DMS 273 treated with DMSO at 0.1 percent for 48 hours (cell line): Measurements from ENCODE around the gene SCTR.

Source experiments
- DNase-seq: peaks from one replicate; lab custom pipeline; 2025; lab: John Stamatoyannopoulos, UW

Gene SCTR

DNA sequence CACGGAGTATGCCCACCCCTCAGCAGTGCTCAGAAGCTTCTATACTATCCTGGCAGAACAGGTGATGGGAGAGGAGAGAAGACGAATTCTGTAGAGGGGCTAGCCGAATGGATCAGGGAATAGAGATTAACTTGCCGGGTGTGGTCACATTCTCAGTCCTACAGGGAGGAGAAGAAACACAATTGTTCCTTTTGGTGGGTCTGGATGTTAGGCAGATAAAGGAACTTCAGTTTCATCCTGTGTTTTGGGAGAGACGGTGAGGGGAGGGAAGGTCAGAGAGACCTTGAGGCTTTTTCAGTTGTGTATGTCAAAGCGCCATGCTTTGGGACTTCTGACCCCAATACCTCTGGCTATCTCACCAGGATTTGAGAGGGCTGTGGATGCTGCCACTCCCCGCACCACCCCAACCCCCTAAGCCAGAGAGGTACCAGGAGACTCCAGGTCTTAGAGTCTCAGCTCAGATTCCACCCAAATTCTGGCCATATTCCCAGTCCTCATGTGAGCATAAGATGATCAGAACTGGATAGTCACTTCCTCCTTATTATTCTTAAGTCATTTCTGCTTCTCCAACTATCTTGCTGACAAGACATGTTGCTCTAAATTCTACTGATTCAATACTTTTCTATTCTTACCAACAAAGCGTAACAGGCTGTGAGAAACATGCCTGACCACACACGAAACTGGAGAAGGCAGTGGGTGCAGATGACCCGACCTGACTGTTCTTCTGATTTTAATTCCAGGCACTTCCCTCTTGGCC, 94.9 kb downstream of the SCTR start:
- no peak for DNase-seq

DNA sequence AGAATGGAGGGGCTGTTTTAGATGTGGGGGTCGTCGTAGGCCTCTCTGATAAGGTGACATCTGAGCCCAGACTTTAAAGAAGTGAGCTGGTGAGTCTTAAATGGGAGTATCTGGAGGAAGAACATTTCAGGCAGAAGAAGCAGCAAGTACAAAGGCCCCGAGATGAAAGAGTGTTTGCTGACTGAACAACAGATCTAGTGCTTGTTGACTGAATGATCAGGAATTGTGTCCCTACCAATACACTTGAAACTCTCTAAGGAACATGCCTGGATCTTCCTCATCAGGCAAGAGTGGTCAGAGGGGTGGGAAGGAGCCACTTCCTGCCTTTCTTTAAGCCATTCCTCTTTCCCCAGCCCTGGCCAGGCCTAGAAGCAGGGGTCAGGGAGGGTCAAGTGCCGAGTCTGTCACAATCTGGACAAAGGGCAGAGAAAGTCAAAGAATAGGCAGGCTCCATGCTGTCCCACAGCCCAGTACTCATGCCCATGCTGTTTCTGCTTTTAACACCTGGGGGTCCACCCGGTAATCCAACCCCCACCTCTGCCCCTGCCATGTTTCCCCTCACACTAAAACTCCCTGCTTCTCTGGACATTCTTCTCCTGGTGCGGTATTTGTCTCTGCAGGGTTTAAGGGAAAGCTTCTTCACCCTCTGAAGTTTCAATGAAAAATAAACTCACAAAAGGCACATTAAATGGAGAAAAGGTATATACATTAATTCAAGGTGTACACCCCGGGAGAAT, 95.6 kb downstream of the SCTR start:
- DNase-seq = no peak

DNA sequence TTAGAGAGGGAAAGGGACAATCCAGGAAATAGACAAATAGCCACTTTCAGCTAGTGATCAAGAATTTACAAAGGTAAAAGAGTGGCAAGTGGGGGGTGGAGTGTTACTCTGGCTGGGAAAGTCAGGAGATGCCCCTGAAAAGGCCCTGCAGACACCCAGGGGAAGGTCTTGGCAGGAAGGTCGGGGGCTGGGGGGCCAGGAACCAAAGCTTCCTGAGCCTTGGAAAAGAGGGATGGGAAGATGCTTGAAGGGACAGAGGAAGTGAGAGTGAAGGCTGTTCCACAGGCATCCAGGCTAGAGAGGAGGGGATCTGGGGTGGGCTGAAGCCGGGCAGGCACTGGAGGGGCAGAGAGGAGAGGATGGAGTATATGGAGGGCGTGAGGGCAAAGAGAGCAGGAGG, 96.5 kb downstream of the SCTR start:
- no peak for DNase-seq

DNA sequence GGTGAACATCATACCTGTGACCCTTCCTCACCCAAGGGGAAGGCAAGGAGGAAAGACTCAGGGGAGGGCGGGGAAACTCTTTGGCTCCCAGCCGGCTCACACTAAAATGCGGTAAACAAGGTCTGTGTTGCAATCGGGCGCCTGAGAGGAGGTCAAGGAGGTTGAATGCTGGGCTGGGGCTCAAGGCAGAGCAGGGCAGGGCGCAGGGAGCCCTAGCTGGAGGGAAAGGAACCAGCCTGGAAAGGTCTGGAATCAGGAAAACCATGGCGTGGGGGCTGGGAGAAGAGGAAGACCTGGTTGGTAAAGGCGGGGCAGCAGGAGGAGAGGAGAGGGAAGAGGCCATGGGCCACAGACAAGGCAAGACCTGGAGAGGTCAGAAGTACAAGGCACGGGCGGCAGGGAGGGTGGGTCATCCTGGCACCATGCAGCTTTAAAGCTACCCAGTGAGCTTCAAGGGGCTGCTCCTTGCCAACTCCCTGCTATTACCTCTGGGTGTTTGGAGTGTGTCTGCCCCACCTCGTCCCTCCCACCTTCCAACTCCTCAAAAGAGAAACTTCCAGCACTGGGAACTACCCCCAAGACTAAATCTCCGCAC, 97.4 kb downstream of the SCTR start:
- DNase-seq = no peak

DNA sequence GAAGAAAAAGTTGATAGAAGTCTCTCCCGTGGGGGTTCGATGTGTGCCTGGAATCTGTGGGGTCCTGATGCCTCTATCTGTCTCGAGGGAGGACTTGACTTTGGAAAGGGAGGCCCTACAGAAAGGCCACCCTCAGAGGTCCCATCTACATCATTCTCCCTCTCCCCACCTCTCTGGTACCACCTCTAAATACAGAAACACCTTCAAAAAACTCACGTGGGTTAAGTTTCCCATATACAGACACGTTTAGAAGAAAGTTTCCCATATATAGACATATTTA, 97.9 kb downstream of the SCTR start:
- DNase-seq = no peak

DNA sequence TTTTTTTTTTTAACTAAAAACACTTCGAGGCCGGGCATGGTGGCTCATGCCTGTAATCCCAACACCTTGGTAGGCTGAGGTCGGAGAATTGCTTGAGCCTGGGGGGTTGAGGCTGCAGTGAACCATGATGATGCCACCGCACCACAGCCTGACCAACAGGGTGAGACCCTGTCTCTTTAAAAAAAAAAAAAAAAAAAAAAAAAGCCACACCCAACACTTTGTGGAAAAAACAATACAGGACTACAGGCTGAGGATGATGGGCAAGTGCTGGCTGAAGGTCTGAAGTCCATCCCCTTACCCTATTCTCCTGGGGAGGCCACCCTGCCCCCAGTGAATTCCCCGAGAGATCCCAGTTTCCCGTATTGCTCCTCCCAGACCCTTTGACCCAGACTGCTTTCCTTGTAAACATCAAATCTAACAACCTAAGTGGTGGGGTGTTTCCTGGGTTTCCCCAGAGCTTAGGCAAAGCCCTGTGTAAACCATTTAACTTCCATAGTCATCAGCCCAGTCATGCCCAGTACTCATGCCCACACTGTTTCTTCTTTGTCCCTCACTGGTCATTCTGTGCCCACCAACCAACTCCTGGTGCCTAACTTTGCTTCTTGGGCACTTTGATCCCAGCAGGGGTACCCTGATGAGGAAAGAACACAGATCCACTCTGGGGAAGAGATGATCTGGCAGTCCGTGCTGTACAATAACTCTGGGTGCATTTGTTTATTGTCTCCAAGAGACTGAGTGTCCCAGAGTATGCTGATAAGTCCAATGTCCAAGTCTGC, 98.5 kb downstream of the SCTR start:
- no peak for DNase-seq

DNA sequence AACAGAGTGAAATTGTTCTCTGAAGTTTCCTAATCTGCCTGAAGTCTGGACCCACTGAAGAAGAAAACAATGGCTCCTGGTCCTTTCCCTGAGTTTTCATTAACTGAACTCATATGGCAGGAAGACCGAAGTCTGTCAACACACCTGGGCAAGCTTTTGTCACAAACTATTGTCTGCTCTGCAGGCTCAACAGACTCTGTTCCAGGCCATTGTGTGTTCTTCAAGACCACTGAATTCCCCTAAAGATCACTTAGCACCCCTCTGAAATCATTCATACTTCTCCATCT, 99.2 kb downstream of the SCTR start:
- no peak for DNase-seq

DNA sequence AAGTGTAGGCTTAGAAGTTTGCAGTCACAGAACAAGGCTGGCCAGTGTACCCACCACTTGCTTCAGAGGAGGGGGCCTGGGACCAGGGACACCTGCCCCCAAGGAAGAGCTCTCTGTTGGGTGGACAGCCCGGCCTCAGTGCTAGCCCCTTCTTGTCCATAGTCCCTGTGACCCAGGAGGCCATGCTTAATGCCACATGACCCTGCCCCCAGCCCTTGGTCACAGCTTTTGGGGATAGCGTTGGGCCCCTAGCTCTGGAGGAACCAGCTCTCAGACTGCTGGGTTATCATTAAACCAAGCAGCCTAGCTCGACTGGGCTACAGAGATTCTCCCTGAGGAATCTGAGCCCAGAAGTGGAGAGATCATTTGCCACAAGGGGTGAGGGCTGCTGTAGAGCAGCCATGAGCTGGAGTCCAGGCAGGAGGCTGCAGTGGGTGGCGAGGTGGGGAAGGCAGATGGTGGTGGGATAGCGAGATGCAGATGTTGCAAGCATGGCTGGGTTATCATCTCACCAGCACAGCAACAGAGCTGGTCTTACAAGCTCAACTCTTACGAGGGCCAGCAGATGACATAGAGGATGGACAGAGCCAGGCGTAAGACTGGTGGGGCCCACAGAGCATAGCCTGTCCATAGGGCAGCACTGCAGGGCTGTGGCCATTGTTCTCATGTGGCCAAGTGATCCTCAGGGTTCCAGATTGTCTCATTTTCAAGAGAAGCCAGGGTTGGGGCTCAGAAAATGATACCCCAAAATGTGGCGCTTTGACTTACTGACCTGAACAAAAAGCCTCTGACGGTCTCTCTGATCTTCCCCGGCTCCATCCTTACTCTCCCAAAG, 99.8 kb downstream of the SCTR start:
- DNase-seq = no peak

DNA sequence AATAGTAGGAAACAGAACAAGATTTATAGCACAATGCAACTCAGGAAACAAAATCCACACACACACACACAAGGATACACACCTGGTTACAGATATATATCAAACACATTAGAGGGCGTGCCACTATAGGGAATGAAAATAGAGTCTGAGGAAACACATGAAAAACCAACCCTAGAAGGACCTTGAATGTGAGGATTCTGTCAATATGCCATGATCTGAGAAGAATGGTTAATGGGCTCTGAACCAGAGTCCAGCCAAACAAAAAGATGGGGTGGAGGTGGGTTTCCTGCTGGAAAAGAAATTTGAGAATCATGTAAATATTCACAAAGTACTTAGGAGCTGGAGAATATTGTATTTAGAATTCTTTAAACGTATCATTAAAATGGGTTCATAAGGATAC, 100.5 kb downstream of the SCTR start:
- no peak for DNase-seq

DNA sequence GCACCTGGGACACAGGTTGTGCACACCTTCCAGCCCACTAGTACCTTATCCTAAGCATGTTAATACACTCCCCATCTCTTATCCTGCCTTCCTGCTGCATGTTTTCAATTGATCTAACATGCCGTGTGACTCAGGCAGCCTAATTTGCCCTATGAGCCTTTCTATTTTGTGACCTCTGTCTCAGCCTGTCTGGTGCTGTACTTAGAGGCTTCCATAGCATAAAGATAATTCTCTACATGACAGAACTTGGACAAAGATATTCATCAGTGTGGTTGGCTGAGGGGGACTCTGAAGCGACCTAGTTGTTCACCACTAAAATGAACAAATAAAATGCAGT, 101.2 kb downstream of the SCTR start:
- DNase-seq = no peak

DNA sequence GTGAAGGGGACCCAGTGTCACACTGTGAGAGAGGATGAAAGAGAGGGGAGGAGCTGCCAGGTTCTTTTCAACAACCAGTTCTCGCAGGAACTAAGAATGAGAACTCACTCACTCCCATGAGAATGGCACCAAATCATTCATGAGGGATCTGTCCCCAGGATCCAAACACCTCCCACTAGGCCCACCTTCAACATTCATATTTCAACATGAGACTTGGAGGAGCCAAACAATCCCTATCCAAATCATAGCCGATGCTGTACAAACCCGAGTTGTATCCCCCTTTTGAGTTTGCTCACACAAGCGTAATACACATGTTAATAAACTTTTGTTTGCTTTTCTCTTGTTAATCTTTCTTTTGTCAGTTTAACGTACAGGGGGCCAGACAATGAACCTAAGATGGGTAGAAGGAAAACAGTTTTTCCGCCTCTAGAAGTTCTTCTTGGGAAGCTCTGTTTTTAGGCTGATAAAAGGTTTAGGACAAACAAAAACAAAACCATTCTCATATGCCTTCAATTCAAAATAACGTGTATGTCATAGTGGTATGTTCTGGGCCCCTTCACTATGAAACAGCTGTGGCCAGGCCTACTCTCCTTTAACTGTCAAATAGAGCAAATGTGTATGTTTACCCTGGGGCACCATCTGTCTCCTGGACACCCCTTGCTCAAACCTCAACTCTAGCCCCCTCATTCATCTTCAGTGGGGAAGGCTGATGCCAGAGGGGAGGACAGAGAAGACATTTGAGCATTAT, 101.7 kb downstream of the SCTR start:
- no peak for DNase-seq

DNA sequence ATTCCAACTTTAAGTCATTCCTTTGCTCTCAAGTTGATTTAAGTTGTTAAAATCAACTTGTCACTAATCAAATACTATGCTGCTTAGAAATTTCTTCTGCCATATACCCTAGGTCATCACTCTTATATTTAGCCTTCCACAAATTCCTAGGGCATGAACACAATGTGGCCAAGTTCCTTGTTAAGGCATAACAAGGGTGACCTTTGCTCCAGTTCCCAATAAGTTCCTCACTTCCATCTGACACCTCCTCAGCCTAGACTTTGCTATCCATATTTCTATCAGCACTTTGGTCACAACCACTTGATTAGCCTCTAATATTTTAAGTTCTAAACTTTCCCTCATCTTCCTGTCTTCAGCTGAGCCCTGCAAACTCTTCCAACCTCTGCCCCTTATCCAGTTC, 102.5 kb downstream of the SCTR start:
- DNase-seq = no peak

DNA sequence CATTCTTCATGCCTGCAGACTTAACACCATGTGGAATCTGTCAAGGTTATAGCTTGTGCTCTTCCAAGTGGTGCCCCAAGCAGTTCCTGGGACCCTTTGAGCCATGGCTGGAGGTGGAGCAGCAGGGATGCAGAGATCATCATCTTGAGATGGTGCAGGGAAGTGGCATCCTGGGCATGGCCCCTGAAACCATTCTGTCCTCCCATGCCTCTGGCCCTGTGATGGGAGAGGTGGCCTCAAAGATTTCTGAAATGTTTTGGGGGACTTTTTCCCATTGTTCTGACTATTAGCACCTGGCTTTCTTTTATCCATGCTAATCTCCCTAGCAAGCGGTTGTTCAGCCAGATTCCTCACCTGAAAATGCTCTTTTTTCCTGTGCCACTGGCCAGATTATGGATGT, 103.0 kb downstream of the SCTR start:
- no peak for DNase-seq

DNA sequence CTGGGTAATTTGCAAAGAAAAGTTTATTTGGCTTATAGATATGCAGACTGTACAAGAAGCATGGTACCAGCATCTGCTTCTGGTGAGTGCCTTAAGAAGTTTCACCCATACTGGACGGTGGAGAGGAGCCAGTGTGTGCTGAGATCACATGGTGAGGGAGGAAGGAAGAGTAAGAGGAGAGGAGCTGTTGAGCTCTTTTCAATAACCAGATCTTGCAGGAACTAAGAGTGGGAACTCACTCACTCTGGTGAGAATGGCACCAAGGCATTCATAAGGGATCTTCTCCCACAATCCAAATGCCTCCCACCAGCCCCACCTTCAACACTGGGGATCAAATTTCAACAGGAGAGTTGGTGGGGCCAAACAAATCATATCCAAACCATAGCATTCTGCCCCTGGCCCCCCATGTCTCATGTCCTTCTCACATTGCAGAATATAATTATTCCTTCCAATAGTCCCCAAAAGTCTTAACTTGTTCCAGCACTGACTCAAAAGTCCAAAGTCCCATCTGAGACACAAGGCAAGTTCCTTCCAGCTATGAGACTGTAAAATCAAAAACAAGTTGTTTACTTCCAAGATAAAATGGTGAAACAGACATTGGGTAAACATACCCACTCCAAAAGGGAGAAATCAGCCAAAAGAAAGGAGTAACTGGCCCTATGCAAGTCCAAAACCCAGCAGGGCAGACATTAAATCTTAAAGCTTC, 104.3 kb downstream of the SCTR start:
- DNase-seq = no peak

DNA sequence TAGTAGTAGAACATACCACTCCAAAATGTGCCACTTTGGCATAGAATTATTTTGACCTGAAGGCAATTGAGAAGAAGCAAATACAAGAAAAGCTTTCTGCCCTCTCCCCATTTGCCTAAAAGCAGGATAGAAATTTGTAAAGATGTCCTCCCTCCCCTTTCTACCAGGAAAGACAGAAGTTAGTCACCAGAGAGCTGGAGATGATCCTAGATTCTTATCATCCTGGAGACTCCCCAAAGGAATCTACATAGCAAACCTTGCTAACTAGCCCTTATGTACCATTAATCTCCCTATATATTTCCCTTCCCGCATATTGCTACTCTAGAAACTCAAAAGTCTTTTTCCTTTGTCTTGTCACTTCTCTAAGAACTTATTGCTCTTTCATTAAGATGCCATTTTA, 105.2 kb downstream of the SCTR start:
- no peak for DNase-seq

DNA sequence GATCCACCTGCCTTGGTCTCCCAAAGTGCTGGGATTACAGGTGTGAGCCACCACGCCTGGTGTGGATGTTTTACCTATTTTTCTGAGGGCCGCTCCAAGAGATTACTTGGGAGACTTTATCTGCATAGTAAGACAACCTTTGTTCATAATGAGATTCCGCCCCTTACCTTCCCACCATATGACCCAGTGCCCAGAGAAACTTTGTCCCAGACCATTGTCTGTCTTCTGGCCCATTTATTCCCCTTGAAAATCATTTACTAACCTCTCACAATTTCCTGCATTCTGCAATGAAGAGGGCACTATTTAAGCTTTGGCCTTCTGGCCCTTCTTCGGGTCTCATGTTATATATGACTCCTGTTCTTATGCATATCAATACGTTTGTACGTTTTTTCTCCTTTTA, 106.4 kb downstream of the SCTR start:
- DNase-seq = no peak

DNA sequence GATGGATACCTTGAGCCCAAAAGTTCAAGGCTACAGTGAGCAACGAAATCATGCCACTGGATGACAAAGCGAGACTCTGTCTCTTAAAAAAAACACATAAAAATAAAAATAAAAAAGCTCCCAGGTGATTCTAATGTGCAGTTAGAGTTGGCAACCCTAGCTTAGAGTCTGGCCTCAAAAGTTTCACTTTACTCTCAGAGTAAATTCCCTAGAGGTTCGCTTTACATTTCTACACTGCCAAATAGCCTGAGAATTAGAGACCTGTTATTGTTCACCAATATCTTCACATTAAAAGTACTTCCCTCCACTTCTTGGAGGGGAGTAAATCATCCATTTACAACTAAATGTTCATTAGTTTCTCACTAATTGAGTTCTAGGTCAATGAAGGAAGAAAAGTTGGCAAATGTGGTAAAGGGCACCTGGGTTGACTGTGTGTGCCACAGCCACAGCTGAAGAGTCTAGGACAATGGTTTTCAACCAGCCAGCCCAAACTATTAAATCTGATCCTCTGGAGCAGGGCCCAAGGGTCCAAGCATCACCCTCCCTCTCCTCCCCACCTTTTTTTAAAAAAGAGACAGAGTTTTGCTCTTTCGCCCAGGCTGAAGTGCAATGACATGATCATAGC, 107.9 kb downstream of the SCTR start:
- no peak for DNase-seq

DNA sequence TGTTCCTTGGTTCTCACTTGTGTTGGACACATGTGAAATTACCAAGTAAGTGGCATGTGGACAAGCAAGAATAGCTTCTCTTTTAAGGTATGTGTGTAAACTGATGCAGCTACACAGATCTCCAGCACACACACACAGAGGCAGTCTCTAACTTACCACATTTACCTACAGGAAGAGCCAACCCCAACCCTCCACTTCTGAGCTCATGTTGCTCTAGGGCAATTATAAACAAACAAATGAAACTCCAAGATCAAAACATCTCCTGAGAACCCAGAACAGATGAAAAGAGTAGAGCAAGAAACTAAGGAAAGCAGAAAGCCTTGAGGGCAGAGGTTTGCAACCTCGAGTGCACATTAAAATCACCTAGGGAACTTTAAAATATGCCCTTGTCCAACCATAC, 108.7 kb downstream of the SCTR start:
- no peak for DNase-seq

DNA sequence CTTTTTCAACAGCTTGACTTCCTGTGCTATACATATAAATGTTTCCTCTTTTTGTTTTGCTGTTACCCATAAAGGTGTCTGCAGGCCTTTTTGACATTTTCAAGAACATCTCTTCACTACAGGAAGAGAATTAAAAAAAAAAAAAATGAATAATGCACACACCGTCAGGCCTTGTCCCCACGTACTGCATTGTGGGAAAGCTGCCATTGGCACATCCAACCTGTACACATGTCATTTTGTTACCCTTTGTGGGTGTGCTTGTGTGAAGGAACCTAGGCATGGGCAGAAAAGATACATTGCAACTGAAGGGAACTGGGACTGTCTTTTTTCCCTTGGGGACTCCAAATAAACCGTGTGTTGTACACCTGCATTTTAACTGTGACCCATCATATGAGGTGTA, 109.4 kb downstream of the SCTR start:
- DNase-seq = no peak

DNA sequence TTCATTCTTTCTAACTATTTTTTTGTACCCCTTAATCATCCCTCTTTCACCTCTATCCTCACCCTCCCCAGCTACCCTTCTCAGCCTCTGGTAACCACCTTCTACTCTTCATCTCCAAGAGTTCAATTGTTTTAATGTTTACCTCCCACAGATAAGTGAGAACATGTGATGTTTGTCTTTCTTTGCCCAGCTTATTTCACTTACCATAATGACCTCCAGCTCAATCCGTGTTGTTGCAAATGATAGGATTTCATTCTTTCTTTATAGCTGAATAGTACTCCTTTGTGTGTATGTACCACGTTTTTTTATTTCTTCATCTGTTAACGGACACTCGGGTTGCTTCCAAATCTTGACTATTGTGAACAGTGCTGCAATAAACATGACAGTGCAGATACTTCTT, 114.8 kb downstream of the SCTR start:
- no peak for DNase-seq

DNA sequence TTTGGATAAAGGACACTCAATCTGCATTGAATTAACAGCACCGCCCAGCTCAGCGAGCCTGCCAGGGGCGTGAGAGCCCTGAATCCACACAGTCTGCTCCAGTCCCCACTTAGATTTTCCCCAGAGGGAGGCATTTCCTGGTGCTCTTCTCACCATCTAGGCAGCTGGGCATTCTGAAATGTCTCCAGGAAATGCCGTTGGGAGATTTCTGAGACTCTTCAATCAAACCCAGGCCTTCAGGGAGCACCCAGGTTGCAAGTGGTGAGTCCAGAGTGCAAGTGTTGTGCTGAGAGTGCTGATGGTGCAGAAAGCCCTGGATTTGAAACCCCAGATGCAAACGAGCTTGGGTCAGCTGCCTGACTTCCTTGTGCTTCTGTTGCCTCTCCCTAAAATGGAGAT, 116.1 kb downstream of the SCTR start:
- no peak for DNase-seq
